Measurements from ENCODE around the gene KCTD10.

- TF ChIP-seq, protein P1, sequence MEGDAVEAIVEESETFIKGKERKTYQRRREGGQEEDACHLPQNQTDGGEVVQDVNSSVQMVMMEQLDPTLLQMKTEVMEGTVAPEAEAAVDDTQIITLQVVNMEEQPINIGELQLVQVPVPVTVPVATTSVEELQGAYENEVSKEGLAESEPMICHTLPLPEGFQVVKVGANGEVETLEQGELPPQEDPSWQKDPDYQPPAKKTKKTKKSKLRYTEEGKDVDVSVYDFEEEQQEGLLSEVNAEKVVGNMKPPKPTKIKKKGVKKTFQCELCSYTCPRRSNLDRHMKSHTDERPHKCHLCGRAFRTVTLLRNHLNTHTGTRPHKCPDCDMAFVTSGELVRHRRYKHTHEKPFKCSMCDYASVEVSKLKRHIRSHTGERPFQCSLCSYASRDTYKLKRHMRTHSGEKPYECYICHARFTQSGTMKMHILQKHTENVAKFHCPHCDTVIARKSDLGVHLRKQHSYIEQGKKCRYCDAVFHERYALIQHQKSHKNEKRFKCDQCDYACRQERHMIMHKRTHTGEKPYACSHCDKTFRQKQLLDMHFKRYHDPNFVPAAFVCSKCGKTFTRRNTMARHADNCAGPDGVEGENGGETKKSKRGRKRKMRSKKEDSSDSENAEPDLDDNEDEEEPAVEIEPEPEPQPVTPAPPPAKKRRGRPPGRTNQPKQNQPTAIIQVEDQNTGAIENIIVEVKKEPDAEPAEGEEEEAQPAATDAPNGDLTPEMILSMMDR (IDR thresholded peaks at IDR 0.05; ENCODE audit: low read depth, low read length), result no peak
- TF ChIP-seq EZH2phosphoT487 (IDR thresholded peaks at IDR 0.05; ENCODE audit: low read depth), result no peak
These were observed 42.5 kb downstream of the KCTD10 start for GRCh38 chr12:109434582-109434981.

Data from OCI-LY3 (cell line).